ENCODE measurements around the gene HIBADH.
"Not testable (repeated sequence)": the region's sequence is repeated elsewhere in the genome, so short reads cannot be mapped to it uniquely, and the experiment has no call there.

Gene HIBADH

DNA sequence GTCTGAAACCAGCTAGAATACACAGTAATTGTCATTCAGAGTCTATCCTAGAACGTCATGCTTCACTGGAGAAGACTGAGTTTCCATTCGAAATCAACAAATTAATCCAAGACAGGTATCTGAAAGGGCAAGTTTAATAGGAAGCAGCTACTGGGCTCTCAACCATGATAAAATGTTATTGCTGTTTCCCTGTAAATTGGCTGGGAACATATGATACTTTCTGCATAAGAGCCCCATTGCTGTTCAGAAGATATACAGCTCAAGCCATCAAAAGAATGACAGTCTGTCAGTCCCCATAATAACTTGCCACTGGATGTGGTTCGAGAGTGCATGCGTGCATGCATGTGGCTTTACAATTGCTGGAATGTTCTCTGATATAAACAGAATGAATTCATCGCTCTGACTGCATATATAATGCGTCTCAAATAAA is 129.0 kb downstream of the HIBADH start:
- peak; percentile 1 for DNase-seq

- DNase-seq: peak; percentile 69
These were observed 130.4 kb downstream of the HIBADH start for GRCh38 chr7:27532314-27532713.

- no peak for DNase-seq
These were observed 135.4 kb downstream of the HIBADH start for GRCh38 chr7:27527348-27527714.

DNA sequence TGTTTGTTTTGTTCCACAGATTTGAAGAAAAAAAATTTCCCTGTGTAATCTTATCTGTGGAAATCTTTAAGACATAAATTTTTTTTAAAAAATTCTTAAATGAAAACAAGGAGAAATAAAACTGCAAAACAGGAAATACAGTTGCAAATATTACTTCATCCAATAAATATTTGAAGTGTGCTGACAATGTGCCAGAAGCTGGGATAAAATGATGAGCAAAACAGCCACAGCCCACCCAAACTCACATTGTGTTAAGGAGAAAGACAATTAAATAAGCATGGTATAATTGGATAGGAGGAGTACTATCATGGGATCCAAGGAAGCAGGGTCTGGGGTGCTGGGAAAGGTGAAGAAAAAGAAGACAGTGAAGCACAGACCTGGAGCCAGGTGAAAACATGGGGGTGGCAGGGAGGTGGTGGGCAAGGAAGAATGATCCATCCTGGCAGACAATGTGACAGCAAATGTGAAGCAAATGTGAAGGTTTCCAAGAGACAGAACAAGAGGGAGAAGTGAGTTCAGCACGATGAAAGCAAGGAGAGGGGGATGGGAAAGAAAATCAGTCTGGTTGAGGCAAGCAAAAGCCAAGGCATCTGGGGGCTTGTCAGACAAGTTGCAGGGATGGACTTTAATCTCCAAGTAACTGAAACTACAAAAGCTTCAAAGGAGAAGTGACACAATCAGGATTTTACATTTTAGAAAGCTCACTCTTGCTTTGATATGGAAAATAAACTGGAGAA is 135.9 kb downstream of the HIBADH start:
- no peak for DNase-seq

- DNase-seq: no peak
These were observed 136.6 kb downstream of the HIBADH start for GRCh38 chr7:27526131-27526530.

- DNase-seq: no peak
These were observed 139.4 kb downstream of the HIBADH start for GRCh38 chr7:27523321-27523720.

- DNase-seq: no peak
These were observed 140.1 kb downstream of the HIBADH start for GRCh38 chr7:27522566-27522965.

- DNase-seq: peak; percentile 81
These were observed 141.6 kb downstream of the HIBADH start for GRCh38 chr7:27520815-27521790.

- DNase-seq: no peak
These were observed 142.8 kb downstream of the HIBADH start for GRCh38 chr7:27519793-27520469.

DNA sequence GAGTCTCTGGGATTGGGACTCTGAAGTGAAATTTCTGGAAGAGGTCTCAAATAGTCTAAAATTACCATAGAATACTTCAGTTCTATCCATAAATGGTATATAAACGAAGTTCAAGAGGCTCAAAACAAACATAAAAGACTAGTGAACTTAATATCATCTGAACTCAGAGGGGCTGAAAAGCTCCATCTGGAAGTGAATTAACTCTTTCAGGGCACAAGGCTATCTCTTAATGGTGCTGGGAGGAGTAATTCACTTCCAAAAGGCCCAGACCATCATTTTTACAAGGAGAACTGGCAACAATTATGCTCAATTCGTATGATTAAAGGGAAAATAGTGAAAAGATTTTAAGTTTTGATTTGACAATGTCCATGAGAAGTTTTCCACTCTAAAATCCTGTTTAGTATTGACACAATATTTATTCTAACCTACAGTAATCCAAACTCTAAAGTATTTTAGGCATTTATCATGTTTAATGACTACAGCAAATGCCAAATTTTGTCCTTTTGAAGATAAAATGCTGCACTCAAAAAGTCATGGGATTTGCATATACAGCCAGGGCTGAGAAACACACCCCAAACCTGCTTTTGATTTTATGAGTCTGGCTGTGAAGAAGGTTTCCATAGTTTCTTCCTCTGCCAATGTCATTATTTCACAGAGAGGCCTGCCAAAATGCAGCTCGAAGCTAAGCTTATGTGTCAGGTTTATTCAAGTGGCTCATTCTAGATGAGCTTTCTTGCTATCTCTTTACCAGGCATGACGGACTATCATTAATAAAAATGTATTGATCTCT is 143.9 kb downstream of the HIBADH start:
- no peak for DNase-seq

DNA sequence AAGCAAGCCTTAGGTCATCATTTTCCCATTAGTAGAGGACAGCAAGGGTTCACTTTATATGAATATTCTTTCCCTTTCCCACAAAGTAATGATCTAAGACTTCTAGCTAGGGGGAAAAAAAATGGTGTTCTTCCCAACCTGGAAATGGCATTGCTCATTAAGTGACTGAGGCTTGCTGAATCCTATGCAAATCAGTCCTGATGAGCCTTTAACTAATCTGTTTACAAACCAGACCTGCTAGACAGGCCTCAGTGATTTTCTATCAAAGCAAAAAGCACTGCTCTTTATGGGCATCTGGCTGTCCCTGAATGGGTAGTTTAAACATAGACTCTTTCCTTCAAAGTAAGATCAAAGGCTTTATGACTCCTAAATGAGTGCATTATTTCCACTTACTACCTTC is 146.3 kb downstream of the HIBADH start:
- no peak for DNase-seq

DNA sequence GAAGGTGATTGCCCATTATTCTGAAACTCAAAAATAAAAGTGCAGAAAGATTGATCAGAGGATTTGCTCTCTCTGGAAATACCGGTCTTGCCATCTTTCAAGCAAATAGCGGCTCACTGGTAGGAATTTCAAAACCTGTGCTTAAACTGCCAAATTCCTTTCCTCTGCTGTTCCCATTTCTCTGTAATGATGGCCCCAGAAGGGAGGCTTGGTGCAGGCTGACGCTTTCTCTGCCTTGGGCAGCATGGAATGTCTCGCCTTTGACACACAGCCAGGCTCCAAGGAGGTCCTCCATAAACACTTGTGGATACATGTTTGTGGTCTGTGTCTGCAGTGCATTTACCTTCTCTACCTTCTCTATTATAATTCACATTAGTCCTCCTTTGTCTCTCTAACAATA is 146.8 kb downstream of the HIBADH start:
- DNase-seq: peak; percentile 6

GRCh38 chr7:27514861-27515260 is 147.8 kb downstream of the HIBADH start:
- DNase-seq: no peak

- DNase-seq: no peak
These were observed 148.8 kb downstream of the HIBADH start for GRCh38 chr7:27513885-27514284.

GRCh38 chr7:27511370-27511769 is 151.3 kb downstream of the HIBADH start:
- not testable (repeated sequence) for DNase-seq

DNA sequence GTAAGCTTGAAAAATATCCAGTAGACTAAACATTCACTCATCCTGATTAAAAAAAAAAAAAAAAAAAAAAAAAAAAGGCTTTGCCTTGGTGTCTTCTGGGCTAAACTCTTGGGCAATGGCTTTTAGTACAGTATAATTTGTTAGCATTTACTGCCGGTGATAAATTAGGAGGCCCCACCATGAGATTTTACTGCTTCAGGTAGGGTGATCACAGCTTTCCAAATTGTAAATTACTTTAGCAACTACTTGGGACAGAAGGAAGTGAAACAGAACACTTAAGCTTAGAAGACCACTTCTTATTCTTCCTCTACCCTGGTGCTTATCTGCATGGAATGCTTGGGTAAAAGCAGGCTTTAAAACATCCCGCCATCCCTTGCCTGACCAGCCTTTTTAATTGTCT is 152.1 kb downstream of the HIBADH start:
- DNase-seq: no peak

DNA sequence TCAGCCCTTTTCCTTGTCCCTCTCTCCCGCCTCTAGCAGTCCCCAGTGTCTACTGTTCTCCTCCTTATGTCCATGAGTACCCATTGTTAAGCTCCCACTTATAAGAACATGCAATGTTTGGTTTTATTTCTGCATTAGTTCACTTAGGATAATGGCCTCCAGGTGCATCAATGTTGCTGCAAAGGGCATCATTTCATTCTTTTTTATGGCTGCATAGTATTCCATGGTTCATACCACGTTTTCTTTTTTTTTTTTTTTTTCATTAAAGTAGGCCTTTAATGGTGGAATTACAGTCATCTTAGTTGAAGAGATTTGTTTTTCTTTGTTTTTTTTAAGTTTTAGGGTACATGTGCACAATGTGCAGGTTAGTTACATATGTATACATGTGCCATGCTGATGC is 160.8 kb downstream of the HIBADH start:
- not testable (repeated sequence) for DNase-seq

DNA sequence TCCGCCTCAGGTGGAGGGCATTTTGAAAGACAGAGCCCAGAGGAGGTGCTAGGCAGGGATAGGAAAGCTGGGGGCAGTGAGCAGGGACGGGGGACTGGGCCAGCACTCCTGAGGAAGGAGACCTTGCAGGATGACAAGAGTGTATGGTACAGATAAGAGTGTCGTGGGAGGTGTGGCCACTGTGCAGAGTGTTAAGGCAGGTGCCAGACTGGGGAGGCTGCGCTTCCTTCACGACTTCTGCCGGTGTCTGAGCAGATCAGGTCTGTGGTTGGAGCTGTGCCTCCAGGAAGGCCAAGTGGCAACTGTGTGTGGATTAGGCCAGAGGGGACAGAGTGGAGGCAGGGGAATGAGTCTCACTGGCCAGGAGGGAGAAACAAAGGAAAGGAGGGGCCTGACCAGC is 161.7 kb downstream of the HIBADH start:
- DNase-seq: no peak

- DNase-seq: no peak
These were observed 170.5 kb downstream of the HIBADH start for GRCh38 chr7:27492224-27492623.

DNA sequence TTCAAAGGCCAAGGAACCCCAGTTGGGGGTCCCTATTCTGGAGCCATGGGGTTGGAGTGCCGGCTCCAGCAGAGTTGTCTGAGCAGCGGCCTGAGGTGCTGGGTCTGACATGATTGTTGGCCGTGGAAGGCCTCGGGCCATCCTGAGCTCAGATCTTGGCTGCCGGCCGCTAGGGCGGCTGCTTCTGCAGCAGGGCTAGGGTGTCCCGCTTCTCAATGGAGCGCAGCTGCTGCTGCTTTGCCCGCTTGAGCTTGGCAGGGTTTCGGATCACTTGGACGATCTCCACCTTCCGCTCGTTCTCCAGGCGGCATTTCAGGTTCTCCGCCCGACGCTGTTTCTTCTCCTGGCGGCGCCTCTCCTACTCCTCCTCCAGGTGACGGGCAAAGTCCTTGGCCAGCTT is 171.1 kb downstream of the HIBADH start:
- no peak for DNase-seq

- no peak for DNase-seq
These were observed 175.2 kb downstream of the HIBADH start for GRCh38 chr7:27487509-27487908.

- DNase-seq: no peak
These were observed 178.2 kb downstream of the HIBADH start for GRCh38 chr7:27484451-27484850.

DNA sequence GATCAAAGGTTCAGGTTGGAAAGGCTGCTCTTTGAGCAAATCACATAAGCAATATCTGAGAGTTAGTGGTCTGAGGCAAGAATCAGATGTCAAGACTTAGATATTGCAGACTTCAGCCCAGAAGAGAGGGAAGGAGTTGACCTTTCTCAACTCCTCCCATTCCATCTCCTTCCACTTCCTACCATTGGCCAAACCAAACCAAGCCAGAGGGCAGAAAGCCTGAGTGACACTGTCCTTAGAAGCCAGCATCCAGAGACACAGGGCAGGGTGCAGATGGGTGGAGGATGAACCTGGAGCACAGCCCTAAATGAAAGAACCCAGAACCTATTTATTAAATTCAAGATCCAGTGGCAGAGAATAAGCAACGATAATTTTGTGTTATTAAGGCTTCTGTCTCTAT is 180.5 kb downstream of the HIBADH start:
- no peak for DNase-seq

All from fibroblast of skin of right quadriceps (primary cell).